GM23338 (cell line): ENCODE results near the gene PEX16. TPM values are rescaled to one million over a fixed set of nuclear protein-coding genes. Genes with fewer than 3 reads are reported as not detected.

Experiments
- ATAC-seq: fragments of 200-7000 bp; cut with Tn5 transposase; 3 replicates; pipeline ENCODE4 v1.9.1; 2020
- DNase-seq: peaks from one replicate; pipeline ENCODE4 v3.0.0-alpha.2; 2015; ENCODE audit warnings: low spot score
- H2AFZ ChIP-seq: fragments of 200-600 bp; sonication (generic); 2 replicates; pipeline ENCODE4 v1.8.0; 2016; ENCODE audit warnings: antibody characterized with exemption, mild to moderate bottlenecking, moderate library complexity
- H3F3A ChIP-seq: fragments of 200-600 bp; sonication (generic); replicated peaks from 2 replicates; pipeline ENCODE4 v1.8.0; 2017; ENCODE audit warnings: antibody characterized with exemption, mixed run types, low read depth
- H3K27ac ChIP-seq: fragments of 200-600 bp; sonication (generic); 2 replicates; pipeline ENCODE4 v1.6.1; 2016; ENCODE audit warnings: low read depth
- H3K27me3 ChIP-seq: fragments of 200-600 bp; sonication (generic); 2 replicates; pipeline ENCODE4 v1.8.0; 2016; ENCODE audit warnings: mild to moderate bottlenecking, mixed run types, moderate library complexity; ENCODE audit not compliant: insufficient read depth
- H3K36me3 ChIP-seq: fragments of 200-600 bp; sonication (generic); 2 replicates; pipeline ENCODE4 v1.8.0; 2016; ENCODE audit warnings: mild to moderate bottlenecking; ENCODE audit not compliant: insufficient read depth
- H3K4me1 ChIP-seq: fragments of 200-600 bp; sonication (generic); 2 replicates; pipeline ENCODE4 v1.8.0; 2016; ENCODE audit warnings: mild to moderate bottlenecking, moderate library complexity; ENCODE audit not compliant: insufficient read depth
- H3K4me2 ChIP-seq: fragments of 200-600 bp; sonication (generic); 2 replicates; pipeline ENCODE4 v1.7.1; 2017; ENCODE audit warnings: mixed run types
- H3K4me3 ChIP-seq: fragments of 200-600 bp; sonication (generic); 2 replicates; pipeline ENCODE4 v1.6.1; 2016; ENCODE audit warnings: mixed run types
- H3K79me2 ChIP-seq: fragments of 200-600 bp; sonication (generic); replicated peaks from 2 replicates; pipeline ENCODE4 v1.8.0; 2017; ENCODE audit warnings: mild to moderate bottlenecking; ENCODE audit not compliant: insufficient read depth
- H3K9me2 ChIP-seq: fragments of 200-600 bp; sonication (generic); 2 replicates; pipeline ENCODE4 v1.8.0; 2017; ENCODE audit not compliant: insufficient read depth
- H4K20me1 ChIP-seq: fragments of 200-600 bp; sonication (generic); replicated peaks from 2 replicates; pipeline ENCODE4 v1.8.0; 2017; ENCODE audit warnings: mild to moderate bottlenecking; ENCODE audit not compliant: insufficient read depth
- H3K27ac Mint-ChIP-seq: 2 replicates; pipeline ENCODE4 v1.8.0; 2020; ENCODE audit warnings: inconsistent platforms, mild to moderate bottlenecking, moderate library complexity, mixed read lengths
- H3K27me3 Mint-ChIP-seq: 3 replicates; pipeline ENCODE4 v1.8.0; 2022; ENCODE audit warnings: low read depth, mild to moderate bottlenecking, moderate library complexity, mixed read lengths, inconsistent platforms; ENCODE audit not compliant: insufficient read depth, poor library complexity
- H3K36me3 Mint-ChIP-seq: 3 replicates; pipeline ENCODE4 v1.8.0; 2021; ENCODE audit warnings: low read depth, mild to moderate bottlenecking, inconsistent platforms, moderate library complexity, mixed read lengths
- H3K4me1 Mint-ChIP-seq: 3 replicates; pipeline ENCODE4 v1.8.0; 2020; ENCODE audit warnings: mild to moderate bottlenecking, inconsistent platforms, mixed read lengths
- H3K4me3 Mint-ChIP-seq: 3 replicates; pipeline ENCODE4 v1.8.0; 2021; ENCODE audit warnings: moderate library complexity, mild to moderate bottlenecking, inconsistent platforms, mixed read lengths
- H3K9me3 Mint-ChIP-seq: 3 replicates; pipeline ENCODE4 v1.8.0; 2020; ENCODE audit warnings: moderate library complexity, mild to moderate bottlenecking, inconsistent platforms, mixed read lengths
- CREB1 ChIP-seq: fragments of 250-450 bp; sonication (Bioruptor Pico); IDR thresholded peaks from 2 replicates; pipeline ENCODE4 v1.5.0; 2020; ENCODE audit warnings: low read depth, mild to moderate bottlenecking, moderate library complexity
- EZH2phosphoT487 ChIP-seq: fragments of 200-600 bp; sonication (generic); IDR thresholded peaks from one replicate; pipeline ENCODE4 v1.8.1; 2018; ENCODE audit warnings: antibody characterized with exemption; ENCODE audit not compliant: unreplicated experiment
- NANOG ChIP-seq: IDR thresholded peaks from 2 replicates; pipeline ENCODE4 v1.6.1; 2016; ENCODE audit warnings: antibody characterized with exemption, borderline replicate concordance
- POLR2AphosphoS5 ChIP-seq: IDR thresholded peaks from 2 replicates; pipeline ENCODE4 v1.6.1; 2016; ENCODE audit warnings: antibody characterized with exemption, low read depth
- ZNF114 ChIP-seq: fragments of 250-450 bp; sonication (Bioruptor Pico); IDR thresholded peaks from 2 replicates; pipeline ENCODE4 v1.5.0; 2020; ENCODE audit warnings: mild to moderate bottlenecking, moderate library complexity
- ZNF331 ChIP-seq: fragments of 250-450 bp; sonication (Bioruptor Pico); IDR thresholded peaks from 2 replicates; pipeline ENCODE4 v1.5.0; 2020; ENCODE audit warnings: low read depth, mild to moderate bottlenecking, moderate library complexity
- polyA plus RNA-seq: library from polyadenylated mRNA; unstranded; fragments of >200 nt; fragmentation: Nextera tagmentation; extraction: Ambion mirVana; gene quantifications from 2 replicates; pipeline ENCODE4 v1.2.1, GENCODE V29; 2016
- total RNA-seq: library from RNA; depleted of rRNA; stranded (reverse); fragments of >200 nt; shearing (Covaris generic); gene quantifications from 2 replicates; pipeline ENCODE4 v1.2.3, GENCODE V29; 2014
- TF ChIP-seq, protein P1 (sequence below): IDR thresholded peaks from one replicate; pipeline ENCODE4 v1.6.1; 2018; ENCODE audit warnings: antibody characterized with exemption; ENCODE audit not compliant: unreplicated experiment
- TF ChIP-seq, protein P2 (sequence below): fragments of 250-450 bp; sonication (Bioruptor Pico); IDR thresholded peaks from 2 replicates; pipeline ENCODE4 v1.5.0; 2020; ENCODE audit warnings: mild to moderate bottlenecking, moderate library complexity
- TF ChIP-seq, protein P3 (sequence below), 2 experiments: fragments of 200-600 bp in 1 of 2; sonication (generic) in 1 of 2; conservative IDR thresholded peaks; 2 replicates each; pipeline versions ENCODE4 v1.5.1 to v1.6.1; 2016 to 2017; ENCODE audit warnings: antibody characterized with exemption in 2 of 2, low read depth in 2 of 2, mild to moderate bottlenecking in 2 of 2, moderate library complexity in 1 of 2

PEX16 gene
- total and polyA plus RNA-seq, 2 experiments from 2014 or later: 23.3 to 34.1 TPM

DNA sequence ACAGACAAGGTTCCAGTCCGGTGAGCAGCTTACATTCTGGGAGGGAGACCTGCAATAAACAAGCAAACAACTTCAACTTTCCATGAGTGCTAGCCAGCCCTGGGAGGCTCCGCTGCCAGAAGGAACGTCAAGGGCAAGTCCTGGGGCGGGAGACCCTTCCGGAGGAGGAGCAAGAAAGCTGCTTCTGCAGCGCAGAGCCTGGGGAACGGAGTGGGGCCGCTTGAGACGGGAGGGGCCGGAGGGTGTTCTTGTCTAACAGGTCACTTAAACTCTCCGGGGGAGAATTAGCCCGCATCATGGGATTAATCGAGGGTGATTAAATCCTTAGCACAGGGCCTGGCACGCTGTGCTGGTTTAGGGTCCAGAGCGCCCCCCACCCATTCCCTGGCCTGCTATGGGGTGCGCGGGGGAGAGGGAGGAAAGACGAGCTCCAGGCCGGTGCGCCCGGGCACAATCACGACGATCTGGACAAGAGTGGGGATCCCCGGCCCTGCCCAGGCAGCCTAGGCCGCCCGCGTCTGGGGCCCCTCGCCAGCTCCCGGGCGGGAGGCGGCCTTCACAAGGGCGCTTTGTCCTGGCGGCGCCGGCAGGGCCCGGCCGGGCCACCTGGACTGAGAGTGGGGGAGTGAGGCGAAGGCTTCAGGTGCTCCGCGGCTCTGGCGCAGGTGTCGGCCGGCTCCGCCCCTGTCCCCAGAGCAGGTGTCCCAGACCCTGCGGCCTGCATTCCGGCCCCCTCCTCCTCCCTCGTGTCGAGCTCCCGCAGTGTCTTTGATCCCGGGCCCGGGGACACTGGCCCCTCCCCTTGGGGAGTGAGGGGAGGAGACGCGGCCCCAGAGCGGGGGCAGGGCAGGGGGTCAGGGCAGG, 4.1 kb upstream of the PEX16 start:
- peaks cover 22% of the 10 kb centered on the region for H3F3A ChIP-seq
- H3K36me3 ChIP-seq: no peaks in the 10 kb centered on the region
- H4K20me1 ChIP-seq: peaks cover 6% of the 10 kb centered on the region; the same call in 1 of the 2 replicates
- H3K4me2 ChIP-seq: peak overlapping the region; percentile 97
- Mint-ChIP-seq H3K36me3 (peaks cover 25% of the 10 kb centered on the region), H3K27me3 (peaks cover 33% of the 10 kb centered on the region), H3K4me1 (peaks cover 33% of the 10 kb centered on the region), H3K4me3 (peak overlapping the region; percentile 74), H3K27ac (peak overlapping the region; percentile 95), H3K9me3 (no peaks in the 10 kb centered on the region; the same call in 2 of the 3 replicates)
- DNase-seq (peak; percentile 98), ATAC-seq (peak; percentile 60)
- H3K27ac ChIP-seq: peak overlapping the region; percentile 97
- H3K27me3 ChIP-seq: peaks cover 9% of the 10 kb centered on the region; the same call in 1 of the 2 replicates
- H3K79me2 ChIP-seq: peaks cover 23% of the 10 kb centered on the region
- H3K4me1 ChIP-seq: peaks cover 38% of the 10 kb centered on the region
- H3K4me3 ChIP-seq: peak overlapping the region; percentile 91
- TF ChIP-seq, protein P1, sequence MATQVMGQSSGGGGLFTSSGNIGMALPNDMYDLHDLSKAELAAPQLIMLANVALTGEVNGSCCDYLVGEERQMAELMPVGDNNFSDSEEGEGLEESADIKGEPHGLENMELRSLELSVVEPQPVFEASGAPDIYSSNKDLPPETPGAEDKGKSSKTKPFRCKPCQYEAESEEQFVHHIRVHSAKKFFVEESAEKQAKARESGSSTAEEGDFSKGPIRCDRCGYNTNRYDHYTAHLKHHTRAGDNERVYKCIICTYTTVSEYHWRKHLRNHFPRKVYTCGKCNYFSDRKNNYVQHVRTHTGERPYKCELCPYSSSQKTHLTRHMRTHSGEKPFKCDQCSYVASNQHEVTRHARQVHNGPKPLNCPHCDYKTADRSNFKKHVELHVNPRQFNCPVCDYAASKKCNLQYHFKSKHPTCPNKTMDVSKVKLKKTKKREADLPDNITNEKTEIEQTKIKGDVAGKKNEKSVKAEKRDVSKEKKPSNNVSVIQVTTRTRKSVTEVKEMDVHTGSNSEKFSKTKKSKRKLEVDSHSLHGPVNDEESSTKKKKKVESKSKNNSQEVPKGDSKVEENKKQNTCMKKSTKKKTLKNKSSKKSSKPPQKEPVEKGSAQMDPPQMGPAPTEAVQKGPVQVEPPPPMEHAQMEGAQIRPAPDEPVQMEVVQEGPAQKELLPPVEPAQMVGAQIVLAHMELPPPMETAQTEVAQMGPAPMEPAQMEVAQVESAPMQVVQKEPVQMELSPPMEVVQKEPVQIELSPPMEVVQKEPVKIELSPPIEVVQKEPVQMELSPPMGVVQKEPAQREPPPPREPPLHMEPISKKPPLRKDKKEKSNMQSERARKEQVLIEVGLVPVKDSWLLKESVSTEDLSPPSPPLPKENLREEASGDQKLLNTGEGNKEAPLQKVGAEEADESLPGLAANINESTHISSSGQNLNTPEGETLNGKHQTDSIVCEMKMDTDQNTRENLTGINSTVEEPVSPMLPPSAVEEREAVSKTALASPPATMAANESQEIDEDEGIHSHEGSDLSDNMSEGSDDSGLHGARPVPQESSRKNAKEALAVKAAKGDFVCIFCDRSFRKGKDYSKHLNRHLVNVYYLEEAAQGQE: peak; percentile 15
- no peak for TF ChIP-seq EZH2phosphoT487
- no peak for TF ChIP-seq ZNF331 (CRISPR knock-in tag)
- TF ChIP-seq, protein P2, sequence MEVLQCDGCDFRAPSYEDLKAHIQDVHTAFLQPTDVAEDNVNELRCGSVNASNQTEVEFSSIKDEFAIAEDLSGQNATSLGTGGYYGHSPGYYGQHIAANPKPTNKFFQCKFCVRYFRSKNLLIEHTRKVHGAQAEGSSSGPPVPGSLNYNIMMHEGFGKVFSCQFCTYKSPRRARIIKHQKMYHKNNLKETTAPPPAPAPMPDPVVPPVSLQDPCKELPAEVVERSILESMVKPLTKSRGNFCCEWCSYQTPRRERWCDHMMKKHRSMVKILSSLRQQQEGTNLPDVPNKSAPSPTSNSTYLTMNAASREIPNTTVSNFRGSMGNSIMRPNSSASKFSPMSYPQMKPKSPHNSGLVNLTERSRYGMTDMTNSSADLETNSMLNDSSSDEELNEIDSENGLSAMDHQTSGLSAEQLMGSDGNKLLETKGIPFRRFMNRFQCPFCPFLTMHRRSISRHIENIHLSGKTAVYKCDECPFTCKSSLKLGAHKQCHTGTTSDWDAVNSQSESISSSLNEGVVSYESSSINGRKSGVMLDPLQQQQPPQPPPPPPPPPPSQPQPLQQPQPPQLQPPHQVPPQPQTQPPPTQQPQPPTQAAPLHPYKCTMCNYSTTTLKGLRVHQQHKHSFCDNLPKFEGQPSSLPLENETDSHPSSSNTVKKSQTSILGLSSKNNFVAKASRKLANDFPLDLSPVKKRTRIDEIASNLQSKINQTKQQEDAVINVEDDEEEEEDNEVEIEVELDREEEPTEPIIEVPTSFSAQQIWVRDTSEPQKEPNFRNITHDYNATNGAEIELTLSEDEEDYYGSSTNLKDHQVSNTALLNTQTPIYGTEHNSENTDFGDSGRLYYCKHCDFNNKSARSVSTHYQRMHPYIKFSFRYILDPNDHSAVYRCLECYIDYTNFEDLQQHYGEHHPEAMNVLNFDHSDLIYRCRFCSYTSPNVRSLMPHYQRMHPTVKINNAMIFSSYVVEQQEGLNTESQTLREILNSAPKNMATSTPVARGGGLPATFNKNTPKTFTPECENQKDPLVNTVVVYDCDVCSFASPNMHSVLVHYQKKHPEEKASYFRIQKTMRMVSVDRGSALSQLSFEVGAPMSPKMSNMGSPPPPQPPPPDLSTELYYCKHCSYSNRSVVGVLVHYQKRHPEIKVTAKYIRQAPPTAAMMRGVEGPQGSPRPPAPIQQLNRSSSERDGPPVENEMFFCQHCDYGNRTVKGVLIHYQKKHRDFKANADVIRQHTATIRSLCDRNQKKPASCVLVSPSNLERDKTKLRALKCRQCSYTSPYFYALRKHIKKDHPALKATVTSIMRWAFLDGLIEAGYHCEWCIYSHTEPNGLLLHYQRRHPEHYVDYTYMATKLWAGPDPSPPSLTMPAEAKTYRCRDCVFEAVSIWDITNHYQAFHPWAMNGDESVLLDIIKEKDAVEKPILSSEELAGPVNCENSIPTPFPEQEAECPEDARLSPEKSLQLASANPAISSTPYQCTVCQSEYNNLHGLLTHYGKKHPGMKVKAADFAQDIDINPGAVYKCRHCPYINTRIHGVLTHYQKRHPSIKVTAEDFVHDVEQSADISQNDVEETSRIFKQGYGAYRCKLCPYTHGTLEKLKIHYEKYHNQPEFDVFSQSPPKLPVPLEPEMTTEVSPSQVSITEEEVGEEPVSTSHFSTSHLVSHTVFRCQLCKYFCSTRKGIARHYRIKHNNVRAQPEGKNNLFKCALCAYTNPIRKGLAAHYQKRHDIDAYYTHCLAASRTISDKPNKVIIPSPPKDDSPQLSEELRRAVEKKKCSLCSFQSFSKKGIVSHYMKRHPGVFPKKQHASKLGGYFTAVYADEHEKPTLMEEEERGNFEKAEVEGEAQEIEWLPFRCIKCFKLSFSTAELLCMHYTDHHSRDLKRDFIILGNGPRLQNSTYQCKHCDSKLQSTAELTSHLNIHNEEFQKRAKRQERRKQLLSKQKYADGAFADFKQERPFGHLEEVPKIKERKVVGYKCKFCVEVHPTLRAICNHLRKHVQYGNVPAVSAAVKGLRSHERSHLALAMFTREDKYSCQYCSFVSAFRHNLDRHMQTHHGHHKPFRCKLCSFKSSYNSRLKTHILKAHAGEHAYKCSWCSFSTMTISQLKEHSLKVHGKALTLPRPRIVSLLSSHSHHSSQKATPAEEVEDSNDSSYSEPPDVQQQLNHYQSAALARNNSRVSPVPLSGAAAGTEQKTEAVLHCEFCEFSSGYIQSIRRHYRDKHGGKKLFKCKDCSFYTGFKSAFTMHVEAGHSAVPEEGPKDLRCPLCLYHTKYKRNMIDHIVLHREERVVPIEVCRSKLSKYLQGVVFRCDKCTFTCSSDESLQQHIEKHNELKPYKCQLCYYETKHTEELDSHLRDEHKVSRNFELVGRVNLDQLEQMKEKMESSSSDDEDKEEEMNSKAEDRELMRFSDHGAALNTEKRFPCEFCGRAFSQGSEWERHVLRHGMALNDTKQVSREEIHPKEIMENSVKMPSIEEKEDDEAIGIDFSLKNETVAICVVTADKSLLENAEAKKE (CRISPR knock-in tag): no peak
- TF ChIP-seq POLR2AphosphoS5: peak; percentile 60
- TF ChIP-seq, protein P3, sequence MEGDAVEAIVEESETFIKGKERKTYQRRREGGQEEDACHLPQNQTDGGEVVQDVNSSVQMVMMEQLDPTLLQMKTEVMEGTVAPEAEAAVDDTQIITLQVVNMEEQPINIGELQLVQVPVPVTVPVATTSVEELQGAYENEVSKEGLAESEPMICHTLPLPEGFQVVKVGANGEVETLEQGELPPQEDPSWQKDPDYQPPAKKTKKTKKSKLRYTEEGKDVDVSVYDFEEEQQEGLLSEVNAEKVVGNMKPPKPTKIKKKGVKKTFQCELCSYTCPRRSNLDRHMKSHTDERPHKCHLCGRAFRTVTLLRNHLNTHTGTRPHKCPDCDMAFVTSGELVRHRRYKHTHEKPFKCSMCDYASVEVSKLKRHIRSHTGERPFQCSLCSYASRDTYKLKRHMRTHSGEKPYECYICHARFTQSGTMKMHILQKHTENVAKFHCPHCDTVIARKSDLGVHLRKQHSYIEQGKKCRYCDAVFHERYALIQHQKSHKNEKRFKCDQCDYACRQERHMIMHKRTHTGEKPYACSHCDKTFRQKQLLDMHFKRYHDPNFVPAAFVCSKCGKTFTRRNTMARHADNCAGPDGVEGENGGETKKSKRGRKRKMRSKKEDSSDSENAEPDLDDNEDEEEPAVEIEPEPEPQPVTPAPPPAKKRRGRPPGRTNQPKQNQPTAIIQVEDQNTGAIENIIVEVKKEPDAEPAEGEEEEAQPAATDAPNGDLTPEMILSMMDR (conservative IDR thresholded peaks at IDR 0.05; ENCODE audit: low read depth in 2 of 2): no peak
- peak; percentile 54 for TF ChIP-seq CREB1 (CRISPR knock-in tag)
- TF ChIP-seq ZNF114 (CRISPR knock-in tag): no peak
- no peak for TF ChIP-seq NANOG
- no peaks in the 10 kb centered on the region for H3K9me2 ChIP-seq
- H2AFZ ChIP-seq: peak overlapping the region; percentile 43; the same call in 1 of the 2 replicates
